Fibroblast of the aortic adventitia (primary cell): ENCODE measurements around the gene PHOX2A. TPM values are rescaled to one million over a fixed set of nuclear protein-coding genes. Genes with fewer than 3 reads are reported as not detected.

ENCODE experiments used
- DNase-seq: peaks from one replicate; pipeline ENCODE4 v3.0.0-alpha.2; 2010; ENCODE audit warnings: low read depth
- H3K4me3 ChIP-seq: 2 replicates; pipeline ENCODE4 v1.5.1; 2011; ENCODE audit warnings: low read depth, mild to moderate bottlenecking, control low read depth, low read length, moderate library complexity
- CTCF ChIP-seq: IDR thresholded peaks from 2 replicates; pipeline ENCODE4 v1.5.1; 2011; ENCODE audit warnings: mild to moderate bottlenecking, low read length, control low read depth, inconsistent platforms; ENCODE audit not compliant: insufficient read depth
- total RNA-seq: library from RNA; depleted of rRNA; stranded (reverse); fragments of >200 nt; gene quantifications from 2 replicates; pipeline ENCODE4 v1.2.3, GENCODE V29; 2012; ENCODE audit warnings: low replicate concordance

Gene PHOX2A
- total RNA-seq, 1 donor: not detected

GRCh38 chr11:72190631-72191071 lies 53.3 kb downstream of the PHOX2A start:
- no peak for TF ChIP-seq CTCF
- no peak overlapping the region for H3K4me3 ChIP-seq
- no peak for DNase-seq

- TF ChIP-seq CTCF: no peak
- DNase-seq: peak; percentile 16
- no peak overlapping the region for H3K4me3 ChIP-seq
Observed at GRCh38 chr11:72189455-72190250, 54.3 kb downstream of the PHOX2A start.

Other genes with a start within 250 kb of the PHOX2A start
- 1.1 and 2.2 TPM in 2 replicates for gene IL18BP, start 245.3 kb downstream of the PHOX2A start, total RNA-seq
- gene NUMA1, start 163.6 kb downstream of the PHOX2A start, total RNA-seq: 134 and 196 TPM in 2 replicates
- 0.98 and 8.9 TPM in 2 replicates for gene LRRC51, start 163.3 kb downstream of the PHOX2A start, total RNA-seq
- gene LAMTOR1, start 140.9 kb downstream of the PHOX2A start, total RNA-seq: 99.0 and 220 TPM in 2 replicates
- not detected in 2 replicates for gene TOMT, start 138.3 kb downstream of the PHOX2A start, total RNA-seq
- gene ANAPC15, start 131.5 kb downstream of the PHOX2A start, total RNA-seq: 24.5 and 49.5 TPM in 2 replicates
- gene FOLR3, start 108.5 kb downstream of the PHOX2A start, total RNA-seq: 0.90 TPM in 1 of 2 replicates, not detected in the other
- gene FOLR1, start 52.0 kb downstream of the PHOX2A start, total RNA-seq: 0.18 TPM in 1 of 2 replicates, not detected in the other
- not detected in 2 replicates for gene FOLR2, start 27.4 kb downstream of the PHOX2A start, total RNA-seq
- 27.9 and 54.6 TPM in 2 replicates for gene INPPL1, start 19.4 kb downstream of the PHOX2A start, total RNA-seq
- 19.5 and 24.0 TPM in 2 replicates for gene CLPB, start 190.4 kb upstream of the PHOX2A start, total RNA-seq